ENCODE results near the gene SLC16A3. TPM values are rescaled to one million over a fixed set of nuclear protein-coding genes. Genes with fewer than 3 reads are reported as not detected.
A peak's percentile ranks its signal among the peaks of the same experiment; 100 is the strongest.

The SLC16A3 gene
- total and polyA plus RNA-seq, 10 of the 15 experiments (the other 5 are each of a cell fraction or from before 2014, with no cell fraction given): 0.10 to 46.5 (median 8.0) TPM

DNA sequence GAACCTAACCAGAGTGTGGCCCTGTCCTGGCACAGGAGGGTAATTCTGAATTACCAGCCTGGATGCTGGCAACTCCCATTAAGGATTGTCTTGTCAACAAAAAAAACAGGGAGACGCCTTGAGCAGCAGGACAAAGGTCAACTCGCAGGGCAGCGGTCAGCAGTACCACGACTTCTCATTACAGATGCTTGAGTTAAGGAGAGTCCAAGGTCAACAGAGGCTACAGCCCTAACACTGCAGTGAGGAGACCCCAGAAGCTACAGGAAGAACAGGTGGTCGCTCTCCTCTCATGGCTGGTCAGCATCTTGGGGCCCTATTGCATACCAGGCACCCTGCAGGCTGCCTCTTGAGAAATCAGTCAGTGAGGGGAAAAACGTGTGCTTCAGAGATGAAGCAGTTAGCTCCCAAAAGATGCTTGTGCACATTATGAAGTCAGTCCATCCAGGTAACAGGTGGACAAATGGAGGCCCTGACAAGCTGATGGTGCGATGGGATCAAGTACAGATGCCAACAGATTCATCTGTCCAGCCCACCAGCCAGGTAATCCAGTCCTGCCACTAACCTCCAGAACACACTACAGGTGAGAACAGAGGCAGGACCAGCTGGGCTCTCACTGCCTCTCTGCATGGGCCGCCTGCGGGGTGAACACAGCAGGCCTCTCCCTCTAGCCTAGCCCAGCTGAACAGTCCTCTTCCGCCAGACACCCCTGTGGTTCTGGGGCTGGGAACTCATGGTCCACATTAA is 40.5 kb downstream of the SLC16A3 start (continued):
- TF ChIP-seq TCF7 (IDR thresholded peaks at IDR 0.05; ENCODE audit: borderline replicate concordance) (no peak), BMI1 (IDR thresholded peaks at IDR 0.05; ENCODE audit: borderline replicate concordance) (no peak), BHLHE40 (IDR thresholded peaks at IDR 0.05; ENCODE audit: borderline replicate concordance in 1 of 2, low read depth in 2 of 2, low read length in 1 of 2) (no peak), ETV6 (conservative IDR thresholded peaks at IDR 0.05 in 1 of 2, IDR thresholded peaks at IDR 0.05 in 1 of 2; ENCODE audit: borderline replicate concordance in 1 of 2, low read depth in 1 of 2) (no peak), RCOR1 (conservative IDR thresholded peaks at IDR 0.05; ENCODE audit: low read depth, low read length) (no peak)

DNA sequence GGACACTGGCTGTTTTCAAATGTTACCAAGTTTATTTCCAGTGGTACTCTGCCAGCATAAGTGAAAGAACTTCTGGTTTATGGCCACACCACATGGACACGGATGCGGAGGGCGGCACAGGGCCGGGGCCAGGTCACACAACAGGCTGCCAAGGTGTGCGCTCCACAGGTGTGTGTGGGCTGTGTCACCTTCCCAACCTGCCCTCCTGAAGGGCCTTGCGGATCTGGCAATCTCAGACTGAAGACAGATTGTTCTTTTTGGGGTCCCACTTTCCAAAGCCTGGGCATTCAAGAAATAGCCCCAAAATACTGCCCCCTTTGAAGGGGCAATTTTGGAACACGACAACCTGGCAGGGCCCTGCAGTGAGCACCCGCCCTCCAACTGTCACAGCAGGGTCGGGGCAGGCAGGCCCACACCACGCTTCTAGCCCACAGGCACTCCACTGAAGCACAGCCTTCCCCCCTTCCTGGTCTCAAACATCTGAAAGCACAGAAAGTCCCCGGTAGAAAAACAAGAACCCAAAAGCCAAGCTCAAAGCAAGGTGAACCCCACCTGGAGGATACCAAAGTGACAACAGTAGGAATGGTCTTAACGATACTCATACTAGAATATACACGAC is 41.1 kb downstream of the SLC16A3 start:
- CTCF ChIA-PET: interaction anchor here (1.0 kb wide), 1 partner anchor 28 kb away, joined by 3 read pairs; no protein-coding TSS in a partner anchor
- SMC1A ChIA-PET (ENCODE audit: uncharacterized antibody, unreplicated experiment): no interaction called here
- ATAC-seq (no peak), DNase-seq (ENCODE audit: low read depth, low spot score) (no peak), FAIRE-seq (no peak)
- no TSS peak for BruUV-seq (replicated peaks)
- POLR2A ChIA-PET: interaction anchor here (1.3 kb wide), 1 partner anchor 13 kb away, joined by 4 read pairs; no protein-coding TSS in a partner anchor
- RAD21 ChIA-PET (ENCODE audit: unreplicated experiment): interaction anchor here (1.4 kb wide), 1 partner anchor 28 kb away, joined by 4 read pairs; no protein-coding TSS in a partner anchor
- no peaks in the 10 kb centered on the region for H3K9me3 ChIP-seq (replicated peaks; ENCODE audit: control insufficient read depth, insufficient read depth, low read length)
- TF ChIP-seq POU2F2 (IDR thresholded peaks at IDR 0.05; ENCODE audit: borderline replicate concordance, low read depth, low read length): no peak
- TF ChIP-seq POLR2A (IDR thresholded peaks at IDR 0.05; ENCODE audit: low read depth, low read length): 0 out of 2 replicates have a peak, but pooled peaks have one; percentile 4
- no peak for TF ChIP-seq RBBP5 (conservative IDR thresholded peaks at IDR 0.05)
- TF ChIP-seq CHD1 (IDR thresholded peaks at IDR 0.05; ENCODE audit: low read depth, low read length): no peak
- H3K9ac ChIP-seq (ENCODE audit: control insufficient read depth, insufficient read depth, low read length): no peak overlapping the region; the same call in 1 of the 2 replicates
- peak overlapping the region; percentile 91 for H3K4me2 ChIP-seq (ENCODE audit: control insufficient read depth, insufficient read depth)
- H3K27me3 ChIP-seq (replicated peaks in 1 of 2; ENCODE audit: control insufficient read depth in 2 of 2, insufficient read depth in 2 of 2, low read length in 1 of 2): no peaks in the 10 kb centered on the region
- H3K36me3 ChIP-seq (ENCODE audit: control insufficient read depth in 2 of 2, insufficient read depth in 2 of 2, low read length in 1 of 2): peaks cover 26 to 32% of the 10 kb centered on the region in 2 experiments
- in situ Hi-C loops (cut with MboI): no loop called here
- no peak overlapping the region for H2AFZ ChIP-seq (ENCODE audit: control insufficient read depth, low read depth, low read length)
- H3K4me1 ChIP-seq (ENCODE audit: control insufficient read depth, insufficient read depth, low read length): peaks cover 12% of the 10 kb centered on the region
- peaks cover 72% of the 10 kb centered on the region for H3K79me2 ChIP-seq (ENCODE audit: control insufficient read depth, insufficient read depth, low read length)
- peak overlapping the region; percentile 27; the same call in 1 of the 2 replicates for H3K4me3 ChIP-seq
- intact Hi-C loops (cut with micrococcal nuclease; ENCODE audit: unreplicated experiment): no loop called here
- H4K20me1 ChIP-seq (ENCODE audit: control insufficient read depth, insufficient read depth): peaks cover 31% of the 10 kb centered on the region
- 79% methylated on average over 13 of the region's 13 CpGs for WGBS (ENCODE audit: insufficient coverage, insufficient replicate concordance, low lambda C conversion rate, missing lambda C conversion rate)
- H3K27ac ChIP-seq (ENCODE audit: control insufficient read depth, insufficient read depth): no peak overlapping the region
